Brain microvascular endothelial cell (primary cell): ENCODE measurements around the gene AGR3.
"Not testable (repeated sequence)": the region's sequence is repeated elsewhere in the genome, so short reads cannot be mapped to it uniquely, and the experiment has no call there.

Experiments
- DNase-seq: peaks from one replicate; pipeline ENCODE4 v3.0.0-alpha.2; 2020
- H3K27ac ChIP-seq: fragments of 250-450 bp; sonication (Bioruptor Pico); 2 replicates; pipeline ENCODE4 v1.5.1; 2020; ENCODE audit warnings: mild to moderate bottlenecking, moderate library complexity
- H3K27me3 ChIP-seq: fragments of 250-450 bp; sonication (Bioruptor Pico); replicated peaks from 2 replicates; pipeline ENCODE4 v1.5.1; 2020; ENCODE audit warnings: mild to moderate bottlenecking
- H3K36me3 ChIP-seq: fragments of 250-450 bp; sonication (Bioruptor Pico); replicated peaks from 2 replicates; pipeline ENCODE4 v1.5.1; 2020; ENCODE audit warnings: mild to moderate bottlenecking
- H3K4me3 ChIP-seq: 2 replicates; pipeline ENCODE4 v1.5.1; 2011; ENCODE audit warnings: low read depth, mild to moderate bottlenecking, control low read depth, low read length, moderate library complexity
- CTCF ChIP-seq: IDR thresholded peaks from 2 replicates; pipeline ENCODE4 v1.5.1; 2011; ENCODE audit warnings: low read depth, mild to moderate bottlenecking, moderate library complexity, low read length, control low read depth, inconsistent platforms; ENCODE audit errors: missing control alignments
- in situ Hi-C: cut with HindIII; loops from 2 replicates; pipeline ENCODE4 v1.10.0; 2017; ENCODE audit warnings: low sequenced_read_pairs, low pct_ligation_motif_present

The AGR3 gene

DNA sequence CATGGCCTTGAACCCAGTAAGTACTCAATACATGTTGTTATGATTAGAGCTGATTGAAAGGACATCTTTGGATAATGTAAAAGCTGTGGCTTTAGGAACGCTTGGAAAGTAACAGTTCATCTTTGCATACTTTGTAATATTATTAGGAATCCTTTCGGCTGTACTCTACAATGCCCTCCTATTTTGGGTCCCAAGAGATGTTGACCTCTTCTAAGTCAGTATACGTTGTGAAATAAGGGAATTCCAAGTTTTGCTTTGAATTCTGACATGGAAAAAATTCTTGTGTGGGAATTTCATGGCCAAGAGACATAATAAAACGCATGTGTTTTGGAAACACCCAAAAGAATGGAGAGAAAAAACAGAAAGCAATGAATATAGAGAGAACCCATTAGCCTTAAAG lies 7.7 kb downstream of the AGR3 start:
- no peak overlapping the region for H3K27ac ChIP-seq
- DNase-seq, result no peak
- no peaks in the 10 kb centered on the region for H3K36me3 ChIP-seq
- in situ Hi-C loops, result no loop called here
- H3K4me3 ChIP-seq, result no peak overlapping the region
- TF ChIP-seq CTCF, result no peak
- H3K27me3 ChIP-seq, result no peaks in the 10 kb centered on the region

DNA sequence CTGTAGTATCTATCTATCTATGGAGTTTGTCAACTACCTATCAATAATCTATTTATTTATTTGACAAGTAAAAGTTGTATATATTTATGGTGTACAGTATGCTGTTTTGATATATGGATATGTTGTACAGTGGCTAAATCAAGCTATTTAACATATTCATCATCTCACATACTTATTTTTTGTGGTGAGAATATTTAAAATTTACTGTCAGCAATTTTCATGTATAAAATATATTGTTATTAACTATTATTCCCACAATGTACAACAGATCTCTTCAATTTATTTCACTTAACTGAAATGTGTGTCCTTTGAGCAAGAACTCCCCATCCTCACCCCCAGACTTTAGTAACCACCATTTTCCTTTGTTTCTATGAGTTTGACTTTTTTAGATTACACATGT lies 14.5 kb downstream of the AGR3 start:
- no peak for DNase-seq
- Histone ChIP-seq H3K4me3 (no peak overlapping the region), H3K27ac (no peak overlapping the region), H3K36me3 (no peaks in the 10 kb centered on the region), H3K27me3 (no peaks in the 10 kb centered on the region)
- in situ Hi-C loops, result no loop called here
- no peak for TF ChIP-seq CTCF

- H3K27ac ChIP-seq, in situ Hi-C loops, H3K27me3 ChIP-seq, H3K4me3 ChIP-seq, DNase-seq, H3K36me3 ChIP-seq: not testable (repeated sequence)
These were observed 28.6 kb downstream of the AGR3 start for GRCh38 chr7:16853189-16853588.

DNA sequence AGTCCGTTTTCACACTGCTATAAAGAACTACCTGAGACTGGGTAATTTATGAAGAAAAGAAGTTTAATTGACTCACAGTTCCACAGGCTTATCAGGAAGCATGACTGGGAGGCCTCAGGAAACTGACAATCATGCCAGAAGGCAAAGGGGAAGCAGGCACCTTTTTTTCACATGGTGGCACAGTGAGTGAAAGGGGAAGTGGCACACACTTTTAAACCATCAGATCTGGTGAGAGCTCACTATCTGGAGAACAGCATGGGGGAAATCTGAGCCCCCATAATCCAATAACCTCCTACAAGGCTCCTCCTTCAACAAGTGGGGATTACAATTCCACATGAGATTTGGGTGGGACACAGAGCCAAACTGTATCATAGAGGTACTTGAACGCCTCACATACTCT lies 30.0 kb downstream of the AGR3 start:
- no peak overlapping the region for H3K27ac ChIP-seq
- DNase-seq, result no peak
- no peak overlapping the region for H3K4me3 ChIP-seq

DNA sequence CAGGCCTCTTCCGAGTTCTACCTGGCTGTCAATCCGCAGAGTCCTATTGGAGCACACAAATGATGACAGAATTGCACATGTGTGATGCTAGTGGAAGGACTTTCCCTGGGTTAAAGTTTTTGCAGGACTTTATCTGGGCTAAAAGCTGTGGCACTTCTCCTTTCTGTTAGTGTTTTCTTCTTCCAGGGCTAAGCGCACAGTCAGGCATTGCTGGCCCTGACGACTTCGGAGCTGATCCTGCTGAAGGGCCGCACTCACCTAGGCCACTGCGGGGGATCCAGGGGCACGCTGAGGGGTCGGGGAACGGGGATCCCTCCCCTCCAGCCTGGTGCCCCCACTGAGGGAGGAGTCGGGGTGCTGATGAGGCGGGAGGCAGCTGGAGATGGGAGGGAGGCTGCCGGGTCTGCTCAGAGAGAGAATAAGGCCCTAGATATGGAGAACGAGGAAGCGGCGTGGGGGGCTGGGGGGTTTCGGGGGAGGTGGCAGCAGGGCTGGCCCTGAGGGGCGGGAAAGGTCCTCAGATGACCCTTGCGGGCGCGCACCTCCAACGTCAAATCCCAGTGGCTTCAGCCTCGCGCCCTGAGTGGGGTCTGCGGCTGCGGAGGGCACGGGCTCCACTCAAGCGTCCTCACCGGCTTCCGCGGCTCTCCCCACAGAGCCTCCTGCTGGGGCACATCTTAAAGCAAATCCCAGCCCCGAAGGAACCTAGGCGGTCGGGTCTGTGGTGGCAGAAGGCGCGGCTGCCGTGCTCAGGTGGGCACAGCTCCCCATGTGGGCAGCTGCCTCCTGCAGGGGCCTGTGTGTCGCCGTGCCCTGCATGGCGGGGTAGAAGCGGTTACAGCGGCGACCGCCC lies 30.9 kb downstream of the AGR3 start:
- Histone ChIP-seq H3K36me3 (no peaks in the 10 kb centered on the region), H3K4me3 (peak overlapping the region; percentile 17), H3K27me3 (no peaks in the 10 kb centered on the region), H3K27ac (no peak overlapping the region)
- TF ChIP-seq CTCF, result no peak
- in situ Hi-C loops, result no loop called here
- no peak for DNase-seq

More for the DNA sequence above, 30.0 kb downstream of the AGR3 start:
- no peak for TF ChIP-seq CTCF
- H3K27me3 ChIP-seq, result no peaks in the 10 kb centered on the region
- H3K36me3 ChIP-seq, result no peaks in the 10 kb centered on the region
- in situ Hi-C loops, result no loop called here

- H3K27ac ChIP-seq, result no peak overlapping the region
- H3K36me3 ChIP-seq, result no peaks in the 10 kb centered on the region
- TF ChIP-seq CTCF, result no peak
- H3K27me3 ChIP-seq, result no peaks in the 10 kb centered on the region
- in situ Hi-C loops, result no loop called here
- no peak for DNase-seq
- H3K4me3 ChIP-seq, result no peak overlapping the region
These were observed 32.3 kb downstream of the AGR3 start for GRCh38 chr7:16849296-16850148.
